ENCODE data around the gene PRM3. TPM values are rescaled to one million over a fixed set of nuclear protein-coding genes. Genes with fewer than 3 reads are reported as not detected.
A peak's percentile ranks its signal among the peaks of the same experiment; 100 is the strongest.

PRM3 gene
- total RNA-seq, 2 experiments from 2014 or later = not detected

GRCh38 chr16:11232302-11232851 is 41.1 kb downstream of the PRM3 start:
- H4K20me1 ChIP-seq (ENCODE audit: insufficient read depth, low read length) = no peaks in the 10 kb centered on the region
- peaks cover 19% of the 10 kb centered on the region for H3K4me1 ChIP-seq (ENCODE audit: insufficient read depth, low read length, poor library complexity, severe bottlenecking)
- peak overlapping the region; percentile 95 for H2AFZ ChIP-seq (ENCODE audit: low read length)
- intact Hi-C loops (cut with micrococcal nuclease; ENCODE audit: unreplicated experiment) = no loop called here
- no peaks in the 10 kb centered on the region for H3K9me3 ChIP-seq (ENCODE audit: low read length)
- H3K27ac ChIP-seq (ENCODE audit: low read depth, low read length, poor library complexity, severe bottlenecking) = no peak overlapping the region
- BruUV-seq (replicated peaks) = no TSS peak
- no peaks in the 10 kb centered on the region for H3K36me3 ChIP-seq (ENCODE audit: insufficient read depth, low read length)
- no peak for DNase-seq (ENCODE audit: low spot score)
- TF ChIP-seq CTCF (conservative IDR thresholded peaks at IDR 0.05; ENCODE audit: low read length) = no peak
- no peak for TF ChIP-seq EZH2phosphoT487 (IDR thresholded peaks at IDR 0.05; ENCODE audit: borderline replicate concordance, low read depth, low read length)
- H3K9me2 ChIP-seq (ENCODE audit: insufficient read depth, low read length) = no peaks in the 10 kb centered on the region
- H3K4me3 ChIP-seq (ENCODE audit: low read depth, low read length, poor library complexity, severe bottlenecking) = no peak overlapping the region
- CTCF ChIA-PET (ENCODE audit: unreplicated experiment) = no interaction called here
- POLR2A ChIA-PET = no interaction called here
- H3K79me2 ChIP-seq (ENCODE audit: insufficient read depth, low read depth, low read length) = no peaks in the 10 kb centered on the region
- peak overlapping the region; percentile 41 for H3K4me2 ChIP-seq (ENCODE audit: low read length)

GRCh38 chr16:11231367-11231970 is 42.0 kb downstream of the PRM3 start:
- H3K9me3 ChIP-seq (ENCODE audit: low read length) = no peaks in the 10 kb centered on the region
- no peaks in the 10 kb centered on the region for H3K9me2 ChIP-seq (ENCODE audit: insufficient read depth, low read length)
- intact Hi-C loops (cut with micrococcal nuclease; ENCODE audit: unreplicated experiment) = no loop called here
- CTCF ChIA-PET (ENCODE audit: unreplicated experiment) = no interaction called here
- H3K4me3 ChIP-seq (ENCODE audit: low read depth, low read length, poor library complexity, severe bottlenecking) = no peak overlapping the region
- no TSS peak for BruUV-seq (replicated peaks)
- no peak overlapping the region for H2AFZ ChIP-seq (ENCODE audit: low read length)
- peaks cover 19% of the 10 kb centered on the region for H3K4me1 ChIP-seq (ENCODE audit: insufficient read depth, low read length, poor library complexity, severe bottlenecking)
- H3K4me2 ChIP-seq (ENCODE audit: low read length) = no peak overlapping the region
- no peak overlapping the region for H3K27ac ChIP-seq (ENCODE audit: low read depth, low read length, poor library complexity, severe bottlenecking)
- no peaks in the 10 kb centered on the region for H3K79me2 ChIP-seq (ENCODE audit: insufficient read depth, low read depth, low read length)
- no peaks in the 10 kb centered on the region for H3K36me3 ChIP-seq (ENCODE audit: insufficient read depth, low read length)
- TF ChIP-seq EZH2phosphoT487 (IDR thresholded peaks at IDR 0.05; ENCODE audit: borderline replicate concordance, low read depth, low read length) (no peak), CTCF (conservative IDR thresholded peaks at IDR 0.05; ENCODE audit: low read length) (no peak)
- POLR2A ChIA-PET = interaction anchor here (0.6 kb wide), 1 partner anchor 1621 kb away, joined by 3 read pairs; no protein-coding TSS in a partner anchor
- DNase-seq (ENCODE audit: low spot score) = no peak
- no peaks in the 10 kb centered on the region for H4K20me1 ChIP-seq (ENCODE audit: insufficient read depth, low read length)

- H3K9me2 ChIP-seq (ENCODE audit: insufficient read depth, low read length) = no peaks in the 10 kb centered on the region
- no peaks in the 10 kb centered on the region for H3K36me3 ChIP-seq (ENCODE audit: insufficient read depth, low read length)
- H3K79me2 ChIP-seq (ENCODE audit: insufficient read depth, low read depth, low read length) = no peaks in the 10 kb centered on the region
- POLR2A ChIA-PET = interaction anchor here (0.7 kb wide), 1 partner anchor 8 kb away, joined by 3 read pairs; no protein-coding TSS in a partner anchor
- no peaks in the 10 kb centered on the region for H3K9me3 ChIP-seq (ENCODE audit: low read length)
- BruUV-seq (replicated peaks) = no TSS peak
- no peak for DNase-seq (ENCODE audit: low spot score)
- intact Hi-C loops (cut with micrococcal nuclease; ENCODE audit: unreplicated experiment) = no loop called here
- CTCF ChIA-PET (ENCODE audit: unreplicated experiment) = no interaction called here
- no peaks in the 10 kb centered on the region for H4K20me1 ChIP-seq (ENCODE audit: insufficient read depth, low read length)
- TF ChIP-seq CTCF (conservative IDR thresholded peaks at IDR 0.05; ENCODE audit: low read length) (no peak), EZH2phosphoT487 (IDR thresholded peaks at IDR 0.05; ENCODE audit: borderline replicate concordance, low read depth, low read length) (no peak)
- no peak overlapping the region for H3K4me3 ChIP-seq (ENCODE audit: low read depth, low read length, poor library complexity, severe bottlenecking)
- no peak overlapping the region for H3K27ac ChIP-seq (ENCODE audit: low read depth, low read length, poor library complexity, severe bottlenecking)
- H3K4me1 ChIP-seq (ENCODE audit: insufficient read depth, low read length, poor library complexity, severe bottlenecking) = peaks cover 33% of the 10 kb centered on the region
- H2AFZ ChIP-seq (ENCODE audit: low read length) = no peak overlapping the region
- no peak overlapping the region for H3K4me2 ChIP-seq (ENCODE audit: low read length)
Observed at GRCh38 chr16:11229906-11230305, 43.5 kb downstream of the PRM3 start.
